Smooth muscle cell (in vitro differentiated cells): Measurements from ENCODE around the gene MAN2B2. TPM values are rescaled to one million over a fixed set of nuclear protein-coding genes. Genes with fewer than 3 reads are reported as not detected.

Source experiments
- DNase-seq: peaks from one replicate; lab custom pipeline; 2025; ENCODE audit not compliant: unreplicated experiment; lab: John Stamatoyannopoulos, UW
- H2AFZ ChIP-seq: fragments of 200-600 bp; sonication (generic); 2 replicates; pipeline ENCODE4 v1.6.0; 2016; ENCODE audit warnings: antibody characterized with exemption, low read depth, mild to moderate bottlenecking
- H3F3A ChIP-seq: fragments of 200-600 bp; sonication (generic); 2 replicates; pipeline ENCODE4 v1.6.0; 2017; ENCODE audit warnings: antibody characterized with exemption, low read depth
- H3K27ac ChIP-seq: fragments of 200-600 bp; sonication (generic); 2 replicates; pipeline ENCODE4 v1.5.1; 2016; ENCODE audit warnings: low read depth, mild to moderate bottlenecking
- H3K27me3 ChIP-seq: fragments of 200-600 bp; sonication (generic); 2 replicates; pipeline ENCODE4 v1.6.1; 2016; ENCODE audit warnings: low read depth, mild to moderate bottlenecking
- H3K36me3 ChIP-seq: fragments of 200-600 bp; sonication (generic); 2 replicates; pipeline ENCODE4 v1.5.1; 2016; ENCODE audit warnings: low read depth
- H3K4me1 ChIP-seq: fragments of 200-600 bp; sonication (generic); 2 replicates; pipeline ENCODE4 v1.5.1; 2016; ENCODE audit warnings: low read depth
- H3K4me2 ChIP-seq: fragments of 200-600 bp; sonication (generic); 2 replicates; pipeline ENCODE4 v1.6.0; 2016; ENCODE audit warnings: mild to moderate bottlenecking
- H3K4me3 ChIP-seq: fragments of 200-600 bp; sonication (generic); 2 replicates; pipeline ENCODE4 v1.5.1; 2016; ENCODE audit warnings: mild to moderate bottlenecking
- H3K79me2 ChIP-seq: fragments of 200-600 bp; sonication (generic); 2 replicates; pipeline ENCODE4 v1.6.0; 2016; ENCODE audit warnings: low read depth, mild to moderate bottlenecking
- H3K9ac ChIP-seq: fragments of 200-600 bp; sonication (generic); 2 replicates; pipeline ENCODE4 v1.6.0; 2016; ENCODE audit warnings: low read depth
- H3K9me3 ChIP-seq: fragments of 200-600 bp; sonication (generic); replicated peaks from 2 replicates; pipeline ENCODE4 v1.5.1; 2016; ENCODE audit warnings: low read depth
- H4K20me1 ChIP-seq: fragments of 200-600 bp; sonication (generic); 2 replicates; pipeline ENCODE4 v1.6.0; 2016; ENCODE audit warnings: low read depth
- WGBS: methylation state at CpG from one replicate; pipeline ENCODE4 v1.1.7; 2016; ENCODE audit warnings: low lambda C conversion rate; 5-methylcytosine and 5-hydroxymethylcytosine counted together
- polyA plus RNA-seq: library from polyadenylated mRNA; unstranded; fragments of >200 nt; fragmentation: Nextera tagmentation; extraction: Ambion mirVana; gene quantifications from 2 replicates; pipeline ENCODE4 v1.2.1, GENCODE V29; 2016
- total RNA-seq: library from RNA; depleted of rRNA; stranded (reverse); fragments of >200 nt; gene quantifications from 2 replicates; pipeline ENCODE4 v1.2.3, GENCODE V29; 2014
- TF ChIP-seq, protein P1 (sequence below): fragments of 200-600 bp; sonication (generic); IDR thresholded peaks from 2 replicates; pipeline ENCODE4 v1.5.1; 2017; ENCODE audit warnings: borderline replicate concordance, mild to moderate bottlenecking, antibody characterized with exemption; ENCODE audit not compliant: insufficient read depth, poor library complexity, severe bottlenecking

Gene MAN2B2
- total and polyA plus RNA-seq, 2 experiments from 2014 or later = 14.5 to 18.3 TPM

GRCh38 chr4:6592804-6593563 is 18.0 kb downstream of the MAN2B2 start:
- H3K27me3 ChIP-seq = no peaks in the 10 kb centered on the region
- no peak overlapping the region for H2AFZ ChIP-seq
- no peak overlapping the region for H3K9ac ChIP-seq
- H3K79me2 ChIP-seq = no peaks in the 10 kb centered on the region
- TF ChIP-seq, protein P1, sequence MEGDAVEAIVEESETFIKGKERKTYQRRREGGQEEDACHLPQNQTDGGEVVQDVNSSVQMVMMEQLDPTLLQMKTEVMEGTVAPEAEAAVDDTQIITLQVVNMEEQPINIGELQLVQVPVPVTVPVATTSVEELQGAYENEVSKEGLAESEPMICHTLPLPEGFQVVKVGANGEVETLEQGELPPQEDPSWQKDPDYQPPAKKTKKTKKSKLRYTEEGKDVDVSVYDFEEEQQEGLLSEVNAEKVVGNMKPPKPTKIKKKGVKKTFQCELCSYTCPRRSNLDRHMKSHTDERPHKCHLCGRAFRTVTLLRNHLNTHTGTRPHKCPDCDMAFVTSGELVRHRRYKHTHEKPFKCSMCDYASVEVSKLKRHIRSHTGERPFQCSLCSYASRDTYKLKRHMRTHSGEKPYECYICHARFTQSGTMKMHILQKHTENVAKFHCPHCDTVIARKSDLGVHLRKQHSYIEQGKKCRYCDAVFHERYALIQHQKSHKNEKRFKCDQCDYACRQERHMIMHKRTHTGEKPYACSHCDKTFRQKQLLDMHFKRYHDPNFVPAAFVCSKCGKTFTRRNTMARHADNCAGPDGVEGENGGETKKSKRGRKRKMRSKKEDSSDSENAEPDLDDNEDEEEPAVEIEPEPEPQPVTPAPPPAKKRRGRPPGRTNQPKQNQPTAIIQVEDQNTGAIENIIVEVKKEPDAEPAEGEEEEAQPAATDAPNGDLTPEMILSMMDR = no peak
- H3K9me3 ChIP-seq = no peaks in the 10 kb centered on the region
- H3K4me2 ChIP-seq = no peak overlapping the region
- WGBS = 92% methylated on average over 16 of the region's 16 CpGs
- H3F3A ChIP-seq = no peaks in the 10 kb centered on the region
- H4K20me1 ChIP-seq = no peaks in the 10 kb centered on the region
- H3K36me3 ChIP-seq = no peaks in the 10 kb centered on the region
- H3K4me1 ChIP-seq = no peaks in the 10 kb centered on the region
- H3K4me3 ChIP-seq = no peak overlapping the region
- no peak for DNase-seq
- H3K27ac ChIP-seq = no peak overlapping the region

- H3F3A ChIP-seq = no peaks in the 10 kb centered on the region
These were observed 19.4 kb downstream of the MAN2B2 start for GRCh38 chr4:6594341-6594740.

GRCh38 chr4:6594826-6595355 is 19.9 kb downstream of the MAN2B2 start:
- Histone ChIP-seq H3F3A (no peaks in the 10 kb centered on the region), H3K27me3 (no peaks in the 10 kb centered on the region), H3K4me2 (no peak overlapping the region), H2AFZ (no peak overlapping the region), H3K27ac (no peak overlapping the region), H4K20me1 (no peaks in the 10 kb centered on the region), H3K9ac (no peak overlapping the region), H3K4me3 (no peak overlapping the region), H3K9me3 (no peaks in the 10 kb centered on the region), H3K4me1 (no peaks in the 10 kb centered on the region), H3K36me3 (no peaks in the 10 kb centered on the region), H3K79me2 (no peaks in the 10 kb centered on the region)
- 89% methylated on average over 7 of the region's 7 CpGs for WGBS
- DNase-seq = no peak
- TF ChIP-seq, protein P1 = no peak

More at GRCh38 chr4:6594341-6594740, 19.4 kb downstream of the MAN2B2 start:
- H2AFZ ChIP-seq = no peak overlapping the region
- H3K27ac ChIP-seq = no peak overlapping the region
- no peaks in the 10 kb centered on the region for H3K4me1 ChIP-seq
- no peaks in the 10 kb centered on the region for H3K36me3 ChIP-seq
- no peaks in the 10 kb centered on the region for H3K27me3 ChIP-seq
- H3K4me3 ChIP-seq = no peak overlapping the region
- H3K4me2 ChIP-seq = no peak overlapping the region
- no peak for DNase-seq
- H3K9ac ChIP-seq = no peak overlapping the region
- H3K9me3 ChIP-seq = no peaks in the 10 kb centered on the region
- TF ChIP-seq, protein P1 = no peak
- no peaks in the 10 kb centered on the region for H3K79me2 ChIP-seq
- WGBS = 100% methylated on average over 10 of the region's 22 CpGs
- no peaks in the 10 kb centered on the region for H4K20me1 ChIP-seq
